Neural progenitor cell (in vitro differentiated cells): ENCODE results near the gene KLHL7. TPM values are rescaled to one million over a fixed set of nuclear protein-coding genes. Genes with fewer than 3 reads are reported as not detected.

Experiments used
- DNase-seq: peaks from one replicate; pipeline ENCODE4 v3.0.0-alpha.2; 2016; ENCODE audit warnings: low spot score
- H2AFZ ChIP-seq: fragments of 200-600 bp; sonication (generic); replicated peaks from 2 replicates; pipeline ENCODE4 v1.6.1; 2016; ENCODE audit warnings: antibody characterized with exemption
- H3F3A ChIP-seq: fragments of 200-600 bp; sonication (generic); 2 replicates; pipeline ENCODE4 v1.6.1; 2016; ENCODE audit warnings: antibody characterized with exemption, low read depth
- H3K27ac ChIP-seq: fragments of 200-600 bp; sonication (generic); 2 replicates; pipeline ENCODE4 v1.5.1; 2016; ENCODE audit warnings: mild to moderate bottlenecking
- H3K27me3 ChIP-seq: fragments of 200-600 bp; sonication (generic); 2 replicates; pipeline ENCODE4 v1.6.1; 2016; ENCODE audit warnings: mild to moderate bottlenecking, moderate library complexity
- H3K36me3 ChIP-seq: fragments of 200-600 bp; sonication (generic); 2 replicates; pipeline ENCODE4 v1.5.1; 2016
- H3K4me1 ChIP-seq: fragments of 200-600 bp; sonication (generic); 2 replicates; pipeline ENCODE4 v1.6.1; 2016; ENCODE audit warnings: mixed run types
- H3K4me2 ChIP-seq: fragments of 200-600 bp; sonication (generic); 2 replicates; pipeline ENCODE4 v1.6.1; 2016
- H3K4me3 ChIP-seq: fragments of 200-600 bp; sonication (generic); 2 replicates; pipeline ENCODE4 v1.5.1; 2016
- H3K79me2 ChIP-seq: fragments of 200-600 bp; sonication (generic); 2 replicates; pipeline ENCODE4 v1.6.1; 2016; ENCODE audit warnings: low read depth
- H3K9ac ChIP-seq: fragments of 200-600 bp; sonication (generic); 2 replicates; pipeline ENCODE4 v1.6.1; 2016
- H3K9me3 ChIP-seq: fragments of 200-600 bp; sonication (generic); 2 replicates; pipeline ENCODE4 v1.5.1; 2016; ENCODE audit warnings: low read depth
- H4K20me1 ChIP-seq: fragments of 200-600 bp; sonication (generic); 2 replicates; pipeline ENCODE4 v1.6.1; 2016; ENCODE audit warnings: low read depth
- H3K27ac Mint-ChIP-seq: 3 replicates; pipeline ENCODE4 v1.8.0; 2021; ENCODE audit warnings: mixed read lengths
- H3K27me3 Mint-ChIP-seq: 2 replicates; pipeline ENCODE4 v1.8.0; 2022; ENCODE audit warnings: low read depth, mild to moderate bottlenecking, inconsistent platforms, moderate library complexity, mixed read lengths; ENCODE audit not compliant: insufficient read depth
- H3K36me3 Mint-ChIP-seq: 3 replicates; pipeline ENCODE4 v1.8.0; 2021; ENCODE audit warnings: mixed read lengths
- H3K4me1 Mint-ChIP-seq: 3 replicates; pipeline ENCODE4 v1.8.0; 2021; ENCODE audit warnings: mixed read lengths
- H3K4me3 Mint-ChIP-seq: 3 replicates; pipeline ENCODE4 v1.8.0; 2021; ENCODE audit warnings: mild to moderate bottlenecking, moderate library complexity, mixed read lengths
- H3K9me3 Mint-ChIP-seq: 3 replicates; pipeline ENCODE4 v1.8.0; 2020; ENCODE audit warnings: mixed read lengths
- EZH2 ChIP-seq: fragments of 200-600 bp; sonication (generic); IDR thresholded peaks from 2 replicates; pipeline ENCODE4 v1.6.1; 2017; ENCODE audit warnings: antibody characterized with exemption, mild to moderate bottlenecking, moderate library complexity
- EZH2phosphoT487 ChIP-seq: fragments of 200-600 bp; sonication (generic); IDR thresholded peaks from 2 replicates; pipeline ENCODE4 v1.6.1; 2017; ENCODE audit warnings: antibody characterized with exemption
- total RNA-seq: library from RNA; depleted of rRNA; stranded (reverse); fragments of >200 nt; gene quantifications from 2 replicates; pipeline ENCODE4 v1.2.3, GENCODE V29; 2015; ENCODE audit warnings: low replicate concordance
- TF ChIP-seq, protein P1 (sequence below): fragments of 200-600 bp; sonication (generic); IDR thresholded peaks from 2 replicates; pipeline ENCODE4 v1.5.1; 2017; ENCODE audit warnings: antibody characterized with exemption, mild to moderate bottlenecking

The KLHL7 gene
- total RNA-seq, 1 donor from 2014 or later = 117 TPM

DNA sequence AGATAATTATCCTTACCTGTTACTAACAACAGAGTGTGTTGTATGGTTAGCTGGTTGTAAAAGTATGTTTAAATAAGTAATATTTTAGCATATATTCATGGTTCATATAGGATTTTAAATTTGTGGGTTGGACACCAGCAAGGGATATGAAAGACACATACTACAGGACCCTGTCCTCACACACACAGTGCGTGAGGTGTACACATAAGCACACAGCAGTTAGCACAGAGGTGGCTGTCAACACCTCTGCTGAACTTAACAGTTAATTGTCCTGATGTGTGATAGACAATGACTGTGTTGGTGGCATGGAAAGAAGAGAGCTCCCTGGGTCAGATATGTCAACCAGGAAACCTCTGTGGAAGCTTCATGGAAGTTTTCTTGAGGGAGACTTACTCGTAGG lies 53.0 kb downstream of the KLHL7 start:
- Histone ChIP-seq H3K4me1 (no peaks in the 10 kb centered on the region), H3K4me2 (no peak overlapping the region), H3K27ac (no peak overlapping the region), H3K9me3 (no peaks in the 10 kb centered on the region), H3F3A (no peaks in the 10 kb centered on the region), H3K9ac (no peak overlapping the region), H3K36me3 (no peaks in the 10 kb centered on the region), H2AFZ (no peak overlapping the region), H3K79me2 (no peaks in the 10 kb centered on the region), H3K27me3 (no peaks in the 10 kb centered on the region), H3K4me3 (no peak overlapping the region), H4K20me1 (no peaks in the 10 kb centered on the region)
- DNase-seq = no peak
- Mint-ChIP-seq H3K9me3 (no peaks in the 10 kb centered on the region), H3K36me3 (peaks cover 16% of the 10 kb centered on the region), H3K4me3 (no peak overlapping the region), H3K27me3 (no peaks in the 10 kb centered on the region), H3K4me1 (no peaks in the 10 kb centered on the region), H3K27ac (no peak overlapping the region)
- TF ChIP-seq, protein P1, sequence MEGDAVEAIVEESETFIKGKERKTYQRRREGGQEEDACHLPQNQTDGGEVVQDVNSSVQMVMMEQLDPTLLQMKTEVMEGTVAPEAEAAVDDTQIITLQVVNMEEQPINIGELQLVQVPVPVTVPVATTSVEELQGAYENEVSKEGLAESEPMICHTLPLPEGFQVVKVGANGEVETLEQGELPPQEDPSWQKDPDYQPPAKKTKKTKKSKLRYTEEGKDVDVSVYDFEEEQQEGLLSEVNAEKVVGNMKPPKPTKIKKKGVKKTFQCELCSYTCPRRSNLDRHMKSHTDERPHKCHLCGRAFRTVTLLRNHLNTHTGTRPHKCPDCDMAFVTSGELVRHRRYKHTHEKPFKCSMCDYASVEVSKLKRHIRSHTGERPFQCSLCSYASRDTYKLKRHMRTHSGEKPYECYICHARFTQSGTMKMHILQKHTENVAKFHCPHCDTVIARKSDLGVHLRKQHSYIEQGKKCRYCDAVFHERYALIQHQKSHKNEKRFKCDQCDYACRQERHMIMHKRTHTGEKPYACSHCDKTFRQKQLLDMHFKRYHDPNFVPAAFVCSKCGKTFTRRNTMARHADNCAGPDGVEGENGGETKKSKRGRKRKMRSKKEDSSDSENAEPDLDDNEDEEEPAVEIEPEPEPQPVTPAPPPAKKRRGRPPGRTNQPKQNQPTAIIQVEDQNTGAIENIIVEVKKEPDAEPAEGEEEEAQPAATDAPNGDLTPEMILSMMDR = no peak
- TF ChIP-seq EZH2phosphoT487 = no peak
- no peak for TF ChIP-seq EZH2

DNA sequence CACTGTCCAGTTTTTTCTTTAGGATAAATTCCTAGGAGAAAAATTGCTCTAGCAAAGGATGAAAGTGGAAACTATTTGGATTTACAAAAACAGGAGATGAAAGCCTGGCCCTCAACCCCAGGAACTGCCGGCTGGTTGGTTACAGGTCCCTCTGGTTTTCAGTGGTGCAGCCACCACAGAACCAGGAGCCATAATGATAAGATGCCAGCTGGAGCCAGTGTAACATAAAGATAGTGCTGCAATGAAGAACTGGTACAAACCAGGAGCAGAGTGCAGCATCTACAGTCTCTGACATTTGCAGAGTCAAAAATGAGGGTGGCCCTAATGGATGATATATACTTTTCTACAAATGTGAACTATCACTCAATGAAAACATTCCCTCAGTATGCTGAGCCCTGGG lies 55.9 kb downstream of the KLHL7 start:
- Histone ChIP-seq H3K4me1 (no peaks in the 10 kb centered on the region), H3K4me3 (no peak overlapping the region), H3K9ac (no peak overlapping the region), H2AFZ (no peak overlapping the region), H3F3A (no peaks in the 10 kb centered on the region), H3K27me3 (no peaks in the 10 kb centered on the region), H4K20me1 (no peaks in the 10 kb centered on the region), H3K4me2 (no peak overlapping the region), H3K79me2 (no peaks in the 10 kb centered on the region), H3K27ac (no peak overlapping the region), H3K36me3 (no peaks in the 10 kb centered on the region), H3K9me3 (no peaks in the 10 kb centered on the region)
- TF ChIP-seq, protein P1 = no peak
- TF ChIP-seq EZH2phosphoT487 = no peak
- TF ChIP-seq EZH2 = no peak
- Mint-ChIP-seq H3K27ac (no peak overlapping the region), H3K9me3 (no peaks in the 10 kb centered on the region), H3K4me3 (no peak overlapping the region), H3K36me3 (peaks cover 8% of the 10 kb centered on the region), H3K4me1 (no peaks in the 10 kb centered on the region), H3K27me3 (no peaks in the 10 kb centered on the region)
- DNase-seq = no peak

DNA sequence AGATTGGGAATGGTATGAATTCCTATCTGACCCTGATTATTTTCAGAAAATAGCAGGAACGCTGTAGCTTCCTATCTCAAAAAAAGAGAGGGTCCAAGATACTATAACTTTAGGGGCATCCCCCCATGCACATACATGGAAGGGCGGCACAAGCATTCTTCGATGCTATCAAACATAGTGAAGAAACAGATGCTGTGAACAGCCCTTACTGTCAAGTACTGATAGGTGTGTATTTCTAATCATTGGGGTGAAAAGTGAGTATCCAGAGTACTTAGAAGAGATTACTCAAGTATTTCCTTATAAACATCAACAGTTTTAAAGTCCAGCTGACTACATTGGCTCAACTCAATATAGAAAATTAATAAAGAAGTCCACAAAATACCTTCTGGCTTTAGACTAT lies 59.3 kb downstream of the KLHL7 start:
- Histone ChIP-seq H3K27me3 (no peaks in the 10 kb centered on the region), H3K9me3 (no peaks in the 10 kb centered on the region), H3K4me3 (no peak overlapping the region), H4K20me1 (no peaks in the 10 kb centered on the region), H3K9ac (no peak overlapping the region), H3K4me1 (no peaks in the 10 kb centered on the region), H3F3A (no peaks in the 10 kb centered on the region), H2AFZ (no peak overlapping the region), H3K36me3 (no peaks in the 10 kb centered on the region), H3K79me2 (no peaks in the 10 kb centered on the region), H3K27ac (no peak overlapping the region), H3K4me2 (no peak overlapping the region)
- Mint-ChIP-seq H3K36me3 (no peaks in the 10 kb centered on the region), H3K9me3 (no peaks in the 10 kb centered on the region), H3K4me1 (no peaks in the 10 kb centered on the region), H3K27me3 (no peaks in the 10 kb centered on the region), H3K4me3 (no peak overlapping the region), H3K27ac (no peak overlapping the region)
- no peak for DNase-seq
- TF ChIP-seq EZH2 = no peak
- TF ChIP-seq, protein P1 = no peak
- no peak for TF ChIP-seq EZH2phosphoT487

DNA sequence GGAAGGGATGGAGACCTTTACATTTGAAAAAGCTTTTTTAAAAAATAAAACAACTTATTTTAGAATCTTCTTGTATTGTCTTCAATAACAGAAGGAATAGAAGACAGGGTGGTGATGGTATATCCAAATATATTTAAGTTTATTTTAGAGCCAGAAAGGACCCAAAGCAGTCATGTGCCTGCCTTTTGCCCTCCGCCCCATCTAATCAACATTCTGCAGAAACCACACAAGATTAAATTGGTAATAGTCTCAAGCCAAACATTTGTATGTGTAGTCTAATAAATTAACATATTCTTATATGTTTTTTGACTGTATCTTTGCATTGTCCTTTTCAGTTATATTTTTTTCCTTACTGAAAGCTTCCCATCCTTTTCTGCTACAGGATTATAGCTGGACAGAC lies 59.7 kb downstream of the KLHL7 start:
- H3K79me2 ChIP-seq = no peaks in the 10 kb centered on the region
- no peak overlapping the region for H3K9ac ChIP-seq
- H3K4me2 ChIP-seq = no peak overlapping the region
- TF ChIP-seq, protein P1 = no peak
- TF ChIP-seq EZH2 (no peak), EZH2phosphoT487 (no peak)
- no peaks in the 10 kb centered on the region for H3K4me1 ChIP-seq
- Mint-ChIP-seq H3K27ac (no peak overlapping the region), H3K9me3 (no peaks in the 10 kb centered on the region), H3K4me3 (no peak overlapping the region), H3K4me1 (no peaks in the 10 kb centered on the region), H3K27me3 (no peaks in the 10 kb centered on the region), H3K36me3 (peaks cover 3% of the 10 kb centered on the region)
- no peak overlapping the region for H3K4me3 ChIP-seq
- no peaks in the 10 kb centered on the region for H3F3A ChIP-seq
- no peaks in the 10 kb centered on the region for H4K20me1 ChIP-seq
- no peak overlapping the region for H2AFZ ChIP-seq
- H3K36me3 ChIP-seq = no peaks in the 10 kb centered on the region
- H3K9me3 ChIP-seq = no peaks in the 10 kb centered on the region
- no peaks in the 10 kb centered on the region for H3K27me3 ChIP-seq
- H3K27ac ChIP-seq = no peak overlapping the region
- DNase-seq = no peak
